Heart left ventricle (tissue), 16 donors: ENCODE measurements around the gene MTHFR. TPM values are rescaled to one million over a fixed set of nuclear protein-coding genes. Genes with fewer than 3 reads are reported as not detected.

Experiments used
- ATAC-seq, 4 donors: fragments of 200-7000 bp; cut with Tn5 transposase; one replicate each; pipeline ENCODE4 v1.9.1; 2020 to 2022; ENCODE audit warnings: moderate library complexity in 4 of 4, mild to moderate bottlenecking in 3 of 4, moderate number of reproducible peaks in 1 of 4
- DNase-seq, 5 donors: peaks; one replicate each; pipeline ENCODE4 v3.0.0-alpha.2; 2020
- H3K27ac ChIP-seq, 12 donors: fragments of 200-600 bp; sonication (generic) in 4 of 12; one replicate each; pipeline versions ENCODE4 v1.5.0 to v1.8.0; 2016 to 2022; ENCODE audit warnings: mild to moderate bottlenecking in 2 of 12
- H3K27me3 ChIP-seq, 9 donors: fragments of 200-600 bp; sonication (generic) in 2 of 9; one replicate each; pipeline versions ENCODE4 v1.5.1 to v1.8.0; 2016 to 2022; ENCODE audit warnings: mild to moderate bottlenecking in 3 of 9
- H3K36me3 ChIP-seq, 9 donors: fragments of 200-600 bp; sonication (generic) in 2 of 9; one replicate each; pipeline versions ENCODE4 v1.5.0 to v1.8.0; 2018 to 2022; ENCODE audit warnings: mild to moderate bottlenecking in 2 of 9
- H3K4me1 ChIP-seq, 12 donors: fragments of 200-600 bp; sonication (generic) in 4 of 12; one replicate each; pipeline versions ENCODE4 v1.5.0 to v1.8.0; 2016 to 2022; ENCODE audit warnings: mild to moderate bottlenecking in 3 of 12
- H3K4me3 ChIP-seq, 12 donors: fragments of 200-600 bp; sonication (generic) in 4 of 12; one replicate each; pipeline versions ENCODE4 v1.5.0 to v1.8.0; 2017 to 2022; ENCODE audit warnings: mild to moderate bottlenecking in 9 of 12, moderate library complexity in 4 of 12
- H3K9me3 ChIP-seq, 12 donors: fragments of 200-600 bp; sonication (generic) in 4 of 12; one replicate each; pipeline versions ENCODE4 v1.5.0 to v1.8.0; 2016 to 2022; ENCODE audit warnings: mild to moderate bottlenecking in 1 of 12
- POLR2A ChIP-seq, 2 donors: fragments of 450-650 bp; IDR thresholded peaks; one replicate each; pipeline ENCODE4 v1.6.1; 2017; ENCODE audit warnings: antibody characterized with exemption in 2 of 2, mild to moderate bottlenecking in 2 of 2, moderate library complexity in 2 of 2
- WGBS, 4 donors: extraction: QIAGEN DNeasy Blood & Tissue Kit in 2 of 4; methylation state at CpG; one replicate each; pipeline versions ENCODE4 v1.1.5 to v1.1.7; 2013 to 2018; 5-methylcytosine and 5-hydroxymethylcytosine counted together
- intact Hi-C, 10 donors: fragments of 100-400 bp; cut with DNase I; formaldehyde crosslinking; loops; one replicate each; pipeline versions ENCODE4 v1.11.1 to v1.14.2; 2022
- polyA plus RNA-seq, 2 donors: library from polyadenylated mRNA; stranded (reverse); fragments of 200-250 nt; gene quantifications; one replicate each; pipeline ENCODE4 v1.2.3, GENCODE V29; 2013
- total RNA-seq, 9 donors: library from RNA; depleted of rRNA in 2 of 9; stranded (reverse); fragments of >200 nt in 2 of 9; fragmentation: NEBNext Ultra II Directional in 3 of 9; extraction: Animal tissue kit (Norgen Biotek cat#: 25700) in 3 of 9; gene quantifications; one replicate each; pipeline versions ENCODE4 v1.1.0 to v1.2.4, GENCODE V29; 2016 to 2023
- TF ChIP-seq, protein P1 (sequence below), 12 donors: fragments of 200-600 bp; sonication (generic) in 4 of 12; IDR thresholded peaks; one replicate each; pipeline versions ENCODE4 v1.5.0 to v1.8.0; 2018 to 2022; ENCODE audit warnings: antibody characterized with exemption in 12 of 12, mild to moderate bottlenecking in 5 of 12
- donor health status: ischemic (EF 13 %, LVEDD 7.1; RV severe dilation, severe dysfunction).
- donor health status: healthy with polysubstance abuse.
- donor health status: DM: no; HTN: yes; CAD: no.
- donor health status: DM: no; HTN: no; CAD: no.
- donor health status: ischemic (EF 25% LVEDD 6.9; RV normal size, moderate dysfunction).
- donor health status: ischemic (EF 25% LVEDD 5.7; RV mildly dilated, moderate dysfunction).
- donor health status: healthy.
- donor health status: DM: yes; HTN: yes; CAD: no.
- donor health status: ischemic (EF 35%, LVEDD 5.7; RV mildly dilated, moderate dysfunction).
- donor health status: nonischemic (EF 11% LVEDD 7.7; RV severe dilation, severe dysfunction).
- donor health status: DM: yes; HTN: yes; CAD: no.
- donor health status: PGD.
- donor health status: ischemic (EF 29% LVEDD 5.4; RV normal size, mild dysfunction).
- donor health status: nonischemic (EF 23%, LVEDD 6.1; RV moderate dilation, normal function).

Gene MTHFR
- total and polyA plus RNA-seq, 11 donors: 21.9 to 61.2 (median 38.1) TPM

DNA sequence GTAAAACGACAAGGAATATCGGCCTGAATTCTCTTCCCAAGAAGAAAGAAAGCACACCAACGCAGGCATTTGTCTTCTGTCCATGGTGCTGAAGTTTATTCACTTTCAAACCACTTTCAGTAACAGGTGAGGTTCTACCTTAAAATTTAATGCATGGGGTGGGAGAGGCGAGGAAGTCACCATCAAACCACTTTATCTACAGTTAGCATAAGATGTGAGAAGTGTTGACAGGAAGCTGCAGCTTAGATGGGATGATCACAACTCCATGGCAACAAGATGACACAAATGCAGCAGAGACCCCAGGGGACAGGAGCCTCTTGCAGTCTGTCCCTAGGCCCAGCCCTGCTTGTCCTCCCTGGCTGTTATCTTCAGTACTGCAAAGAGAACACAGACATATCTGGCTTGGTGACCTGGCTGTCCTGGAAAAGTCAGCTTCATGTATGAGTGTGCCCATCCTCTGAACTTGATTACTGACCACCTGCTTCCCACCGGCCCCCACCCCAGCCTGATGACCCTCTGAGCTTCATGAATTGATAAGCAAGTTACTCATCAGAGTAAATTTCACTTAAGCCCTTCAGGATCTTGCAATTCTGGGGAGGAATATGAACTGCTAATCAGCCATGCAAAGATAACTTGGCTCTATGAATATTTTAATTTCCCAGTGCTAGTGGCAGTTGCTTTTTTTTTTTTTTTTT, 40.0 kb upstream of the MTHFR start:
- Histone ChIP-seq H3K4me3 (peak overlapping the region in 5 of 12 donors; percentile 7 to 49 (median 28)), H3K4me1 (peaks cover 0 to 35% (median 19%) of the 10 kb centered on the region in 12 donors), H3K27me3 (no peaks in the 10 kb centered on the region), H3K27ac (no peak overlapping the region), H3K9me3 (no peaks in the 10 kb centered on the region), H3K36me3 (peaks cover 0 to 52% (median 40%) of the 10 kb centered on the region in 9 donors)
- DNase-seq (no peak), ATAC-seq (no peak)
- intact Hi-C loops: loop anchor here in 1 of 10 donors (1.0 kb wide), 1 partner anchor 14 kb away; no protein-coding TSS in a partner anchor
- TF ChIP-seq, protein P1, sequence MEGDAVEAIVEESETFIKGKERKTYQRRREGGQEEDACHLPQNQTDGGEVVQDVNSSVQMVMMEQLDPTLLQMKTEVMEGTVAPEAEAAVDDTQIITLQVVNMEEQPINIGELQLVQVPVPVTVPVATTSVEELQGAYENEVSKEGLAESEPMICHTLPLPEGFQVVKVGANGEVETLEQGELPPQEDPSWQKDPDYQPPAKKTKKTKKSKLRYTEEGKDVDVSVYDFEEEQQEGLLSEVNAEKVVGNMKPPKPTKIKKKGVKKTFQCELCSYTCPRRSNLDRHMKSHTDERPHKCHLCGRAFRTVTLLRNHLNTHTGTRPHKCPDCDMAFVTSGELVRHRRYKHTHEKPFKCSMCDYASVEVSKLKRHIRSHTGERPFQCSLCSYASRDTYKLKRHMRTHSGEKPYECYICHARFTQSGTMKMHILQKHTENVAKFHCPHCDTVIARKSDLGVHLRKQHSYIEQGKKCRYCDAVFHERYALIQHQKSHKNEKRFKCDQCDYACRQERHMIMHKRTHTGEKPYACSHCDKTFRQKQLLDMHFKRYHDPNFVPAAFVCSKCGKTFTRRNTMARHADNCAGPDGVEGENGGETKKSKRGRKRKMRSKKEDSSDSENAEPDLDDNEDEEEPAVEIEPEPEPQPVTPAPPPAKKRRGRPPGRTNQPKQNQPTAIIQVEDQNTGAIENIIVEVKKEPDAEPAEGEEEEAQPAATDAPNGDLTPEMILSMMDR (IDR thresholded peaks at IDR 0.05): no peak
- no peak for TF ChIP-seq POLR2A (IDR thresholded peaks at IDR 0.05)
- WGBS, 4 donors: 29 to 42% (median 41%) methylated on average over 5 of the region's 5 CpGs

DNA sequence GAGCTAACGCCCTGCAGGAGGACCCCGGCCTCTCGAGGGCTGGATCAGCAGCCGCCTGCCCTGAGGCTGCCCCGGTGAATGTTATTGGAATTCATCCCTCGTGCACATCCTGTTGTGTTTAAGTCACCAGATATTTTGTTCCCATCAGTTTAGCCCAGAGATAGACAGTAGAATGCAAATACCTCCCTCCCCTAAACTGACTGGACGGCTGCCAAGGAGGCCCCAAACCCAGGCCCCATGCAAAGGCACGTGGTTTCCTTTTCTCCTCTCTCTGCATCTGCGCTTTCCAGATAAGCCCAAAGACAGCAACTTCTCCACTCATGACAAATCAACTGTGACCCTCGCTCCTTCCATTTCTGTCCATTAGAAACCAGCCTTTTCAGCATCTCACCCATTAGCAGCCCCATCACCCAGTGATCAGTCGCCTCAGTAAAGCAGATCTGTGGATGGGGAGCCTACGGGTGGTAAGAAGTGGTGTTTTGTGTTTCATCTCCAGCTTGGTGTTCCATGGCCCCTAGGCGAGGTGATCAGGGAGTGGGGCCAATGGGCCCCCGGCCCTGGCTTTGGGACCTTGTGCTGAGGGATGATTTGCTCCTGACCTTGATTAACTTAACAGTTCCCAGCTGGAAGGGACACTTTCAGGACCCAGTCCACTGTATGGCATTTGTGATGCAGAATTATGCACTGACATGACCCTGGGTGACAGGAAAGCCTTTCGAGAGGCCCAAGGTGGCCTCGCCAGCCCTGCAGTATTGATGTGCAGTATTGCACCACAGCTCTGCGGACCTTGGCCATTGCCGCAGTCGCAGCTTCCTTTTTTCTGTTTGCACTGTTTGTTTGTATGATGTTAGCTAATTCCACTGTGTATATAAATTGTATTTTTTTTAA, 36.6 kb upstream of the MTHFR start:
- 44 to 54% (median 50%) methylated on average over 17 to 19 of the region's 19 CpGs for WGBS, 4 donors
- Histone ChIP-seq H3K27me3 (no peaks in the 10 kb centered on the region), H3K36me3 (peaks cover 3 to 85% (median 73%) of the 10 kb centered on the region in 9 donors), H3K4me1 (peaks cover 0 to 37% (median 17%) of the 10 kb centered on the region in 12 donors), H3K4me3 (no peak overlapping the region), H3K27ac (peak overlapping the region in 8 of 12 donors; percentile 41 to 68 (median 55)), H3K9me3 (no peaks in the 10 kb centered on the region)
- ATAC-seq: peak in 3 of 4 donors; percentile 5 to 38 (median 12)
- TF ChIP-seq, protein P1 (IDR thresholded peaks at IDR 0.05): no peak
- no peak for TF ChIP-seq POLR2A (IDR thresholded peaks at IDR 0.05)
- peak in 4 of 5 donors; percentile 49 to 63 (median 58) for DNase-seq
- intact Hi-C loops: loop anchor here in 2 of 10 donors (1.0 to 5.0 kb wide), 2 partner anchors 28 to 190 kb away; no protein-coding TSS in a partner anchor

DNA sequence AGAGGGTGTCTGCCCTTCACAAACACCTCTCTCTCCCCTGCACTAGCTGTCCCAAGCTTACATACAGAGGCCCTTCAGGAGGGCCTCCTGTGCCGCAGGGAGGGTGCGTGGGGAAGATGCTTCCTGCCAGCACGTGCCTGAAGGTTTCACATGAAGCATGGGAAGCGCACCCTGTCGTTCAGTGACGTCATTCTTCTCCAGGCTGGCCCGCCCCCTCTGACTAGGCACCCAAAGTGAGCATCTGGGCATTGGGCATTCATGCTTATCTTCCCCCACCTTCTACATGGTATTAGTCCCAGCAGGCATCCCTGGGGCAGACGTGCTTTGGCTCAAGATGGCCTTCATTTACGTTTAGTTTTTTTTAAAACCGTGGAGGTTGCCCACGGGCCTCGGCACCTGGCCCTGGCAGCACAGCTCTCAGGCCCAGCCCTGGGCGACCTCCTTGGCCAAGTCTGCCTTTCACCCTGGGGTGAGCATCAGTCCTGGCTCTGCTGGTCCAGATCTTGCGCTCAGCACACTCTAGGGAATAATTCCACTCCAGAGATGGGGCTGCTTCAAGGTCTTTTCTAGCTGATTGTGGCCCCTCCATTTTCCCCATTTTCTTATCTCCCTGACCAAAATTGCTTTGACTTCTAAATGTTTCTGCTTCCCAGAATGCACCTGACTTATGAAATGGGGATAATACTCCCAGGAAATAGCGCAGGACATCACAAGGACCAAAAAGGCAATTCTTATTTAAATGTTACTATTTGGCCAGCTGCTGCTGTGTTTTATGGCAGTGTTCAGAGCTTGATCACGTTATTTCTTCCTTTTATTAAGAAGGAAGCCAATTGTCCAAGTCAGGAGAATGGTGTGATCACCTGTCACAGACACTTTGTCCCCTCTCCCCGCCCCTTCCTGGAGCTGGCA, 35.7 kb upstream of the MTHFR start:
- no peak for DNase-seq
- peak overlapping the region in 8 of 12 donors; percentile 37 to 68 (median 55) for H3K27ac ChIP-seq
- no peaks in the 10 kb centered on the region for H3K9me3 ChIP-seq
- H3K4me1 ChIP-seq: peaks cover 0 to 37% (median 17%) of the 10 kb centered on the region in 12 donors
- no peak for TF ChIP-seq POLR2A (IDR thresholded peaks at IDR 0.05)
- TF ChIP-seq, protein P1 (IDR thresholded peaks at IDR 0.05): no peak
- H3K27me3 ChIP-seq: no peaks in the 10 kb centered on the region
- no peak overlapping the region for H3K4me3 ChIP-seq
- peaks cover 3 to 91% (median 82%) of the 10 kb centered on the region in 9 donors for H3K36me3 ChIP-seq
- peak in 3 of 4 donors; percentile 10 to 28 (median 15) for ATAC-seq
- 54 to 72% (median 60%) methylated on average over 17 of the region's 17 CpGs for WGBS, 4 donors
- intact Hi-C loops: loop anchor here in 1 of 10 donors (5.0 kb wide), 1 partner anchor 191 kb away; no protein-coding TSS in a partner anchor
